SK-N-MC (cell line): ENCODE data around the gene PDIA6.
"Not testable (repeated sequence)": the region's sequence is repeated elsewhere in the genome, so short reads cannot be mapped to it uniquely, and the experiment has no call there.

Experiments used
- EZH2 ChIP-seq: fragments of 200-600 bp; sonication (generic); IDR thresholded peaks from one replicate; pipeline ENCODE4 v1.6.1; 2017; ENCODE audit warnings: antibody characterized with exemption
- FOXP2 ChIP-seq: optimal IDR thresholded peaks from 2 replicates; pipeline ENCODE3; 2011; ENCODE audit warnings: mild to moderate bottlenecking, moderate library complexity; ENCODE audit not compliant: insufficient read depth; ENCODE audit errors: extremely low read length, control extremely low read depth
- POLR2AphosphoS5 ChIP-seq: IDR thresholded peaks from 2 replicates; pipeline ENCODE4 v1.6.1; 2012; ENCODE audit warnings: mild to moderate bottlenecking, low read depth, low read length, borderline replicate concordance

- not testable (repeated sequence) for TF ChIP-seq POLR2AphosphoS5, EZH2, FOXP2
Observed at GRCh38 chr2:10780821-10781220, 31.8 kb downstream of the PDIA6 start.
